HCT116 (cell line): ENCODE measurements around the gene GLCE.

ENCODE experiments used
- CEBPB ChIP-seq: IDR thresholded peaks from 2 replicates; pipeline ENCODE4 v1.6.1; 2012; ENCODE audit warnings: low read depth
- FOSL1 ChIP-seq: IDR thresholded peaks from 2 replicates; pipeline ENCODE4 v1.6.1; 2012; ENCODE audit warnings: low read depth

- TF ChIP-seq FOSL1 (no peak), CEBPB (no peak)
Observed at GRCh38 chr15:69305933-69306568, 145.6 kb downstream of the GLCE start.
